ENCODE measurements around the gene MALT1. TPM values are rescaled to one million over a fixed set of nuclear protein-coding genes. Genes with fewer than 3 reads are reported as not detected.

MALT1 gene
- total and polyA plus RNA-seq, 9 of the 15 experiments (the other 6 are each of a cell fraction or from before 2014, with no cell fraction given): 0.14 to 1.6 (median 0.32) TPM

GRCh38 chr18:58694720-58695468 lies 23.6 kb downstream of the MALT1 start:
- Histone ChIP-seq H3K9ac (ENCODE audit: insufficient read depth in 1 of 2, low read depth in 2 of 2, low read length in 2 of 2) (no peak overlapping the region), H3K36me3 (ENCODE audit: control insufficient read depth, insufficient read depth, low read length) (no peaks in the 10 kb centered on the region), H3K4me1 (replicated peaks in 1 of 2; ENCODE audit: control insufficient read depth in 2 of 2, insufficient read depth in 2 of 2, low read length in 2 of 2) (peaks cover 0 to 3% of the 10 kb centered on the region in 2 experiments; a peak in 3 of 5 replicates), H3K27ac (ENCODE audit: extremely low read depth, low read depth, low read length) (no peak overlapping the region), H4K20me1 (replicated peaks; ENCODE audit: control insufficient read depth, insufficient read depth, low read length) (no peaks in the 10 kb centered on the region), H3K9me1 (ENCODE audit: control insufficient read depth, insufficient read depth, low read length) (no peaks in the 10 kb centered on the region), H3K79me2 (ENCODE audit: control insufficient read depth, insufficient read depth, low read length) (no peaks in the 10 kb centered on the region), H3K9me3 (replicated peaks; ENCODE audit: control insufficient read depth, insufficient read depth, low read depth, low read length) (no peaks in the 10 kb centered on the region), H3K4me2 (ENCODE audit: insufficient read depth, low read length) (no peak overlapping the region; the same call in 1 of the 2 replicates), H3K27me3 (ENCODE audit: control insufficient read depth in 2 of 2, insufficient read depth in 2 of 2, low read length in 2 of 2) (no peaks in the 10 kb centered on the region), H3K4me3 (no peak overlapping the region), H2AFZ (ENCODE audit: low read depth, low read length) (no peak overlapping the region)
- intact Hi-C loops (cut with micrococcal nuclease) (no loop called here), in situ Hi-C loops (cut with MboI) (no loop called here)
- 2% methylated on average over 7 of the region's 8 CpGs for WGBS (ENCODE audit: insufficient coverage, low coverage, missing lambda C conversion rate)
- ChIA-PET CTCF (ENCODE audit: low intra/inter-chr PET ratio) (no interaction called here), POLR2A (no interaction called here)
- ATAC-seq: no peak
- FAIRE-seq: no peak
- DNase-seq (ENCODE audit: extremely low read depth in 1 of 4, low spot score in 3 of 4): peak in 3 of 4 experiments; percentile 15 to 28 (median 22)
- BruUV-seq (replicated peaks): no TSS peak
- TF ChIP-seq TAL1 (IDR thresholded peaks at IDR 0.05) (peak; percentile 77), NCOR1 (IDR thresholded peaks at IDR 0.05) (0 out of 2 replicates have a peak, but pooled peaks have one; percentile 46), L3MBTL2 (IDR thresholded peaks at IDR 0.05) (0 out of 2 replicates have a peak, but pooled peaks have one; percentile 26), ARID1B (IDR thresholded peaks at IDR 0.05) (peak; percentile 75), TRIM24 (IDR thresholded peaks at IDR 0.05) (peak; percentile 33 to 54; a peak in 2 of 4 replicates), CXXC5 (CRISPR knock-in tag; IDR thresholded peaks at IDR 0.05) (peak; percentile 38; the same call in 1 of the 2 replicates), TEAD1 (CRISPR knock-in tag; IDR thresholded peaks at IDR 0.05) (0 out of 4 replicates have a peak, but pooled peaks of 1 of the 2 experiments have one; percentile 21), SMAD4 (CRISPR knock-in tag; conservative IDR thresholded peaks at IDR 0.05) (0 out of 2 replicates have a peak, but pooled peaks have one; percentile 23), CC2D1A (IDR thresholded peaks at IDR 0.05) (0 out of 2 replicates have a peak, but pooled peaks have one; percentile 24), CBFA2T3 (IDR thresholded peaks at IDR 0.05) (peak; percentile 81), TCF3 (CRISPR knock-in tag; IDR thresholded peaks at IDR 0.05) (peak; percentile 89), CBFA2T2 (conservative IDR thresholded peaks at IDR 0.05) (peak; percentile 73), NFIC (IDR thresholded peaks at IDR 0.05) (peak; percentile 72), ZNF239 (CRISPR knock-in tag; IDR thresholded peaks at IDR 0.05) (no peak), PML (IDR thresholded peaks at IDR 0.05; ENCODE audit: low read length) (no peak), FOXM1 (IDR thresholded peaks at IDR 0.05; ENCODE audit: low read depth) (0 out of 2 replicates have a peak, but pooled peaks have one; percentile 20), FOXM1 (CRISPR knock-in tag; IDR thresholded peaks at IDR 0.05; ENCODE audit: low read depth) (no peak), SOX6 (IDR thresholded peaks at IDR 0.05) (peak; percentile 80), SMARCE1 (IDR thresholded peaks at IDR 0.05) (no peak), IRF2 (CRISPR knock-in tag; IDR thresholded peaks at IDR 0.05) (no peak), ZNF766 (CRISPR knock-in tag; conservative IDR thresholded peaks at IDR 0.05) (0 out of 2 replicates have a peak, but pooled peaks have one; percentile 33), ZNF140 (CRISPR knock-in tag; IDR thresholded peaks at IDR 0.05) (no peak), E2F8 (IDR thresholded peaks at IDR 0.05; ENCODE audit: low read depth, partially characterized antibody) (peak; percentile 63), TEAD4 (IDR thresholded peaks at IDR 0.05; ENCODE audit: low read length) (peak; percentile 60), TEAD4 (CRISPR knock-in tag; IDR thresholded peaks at IDR 0.05; ENCODE audit: borderline replicate concordance) (no peak)

All from K562 (cell line).